Inferior parietal cortex (tissue), 1 donor: Measurements from ENCODE around the gene GOSR2.
"Not testable (repeated sequence)": the region's sequence is repeated elsewhere in the genome, so short reads cannot be mapped to it uniquely, and the experiment has no call there.

ENCODE experiments used
- DNase-seq: peaks from one replicate; pipeline ENCODE4 v3.0.0-alpha.2; 2016; ENCODE audit errors: extremely low spot score

The GOSR2 gene

DNA sequence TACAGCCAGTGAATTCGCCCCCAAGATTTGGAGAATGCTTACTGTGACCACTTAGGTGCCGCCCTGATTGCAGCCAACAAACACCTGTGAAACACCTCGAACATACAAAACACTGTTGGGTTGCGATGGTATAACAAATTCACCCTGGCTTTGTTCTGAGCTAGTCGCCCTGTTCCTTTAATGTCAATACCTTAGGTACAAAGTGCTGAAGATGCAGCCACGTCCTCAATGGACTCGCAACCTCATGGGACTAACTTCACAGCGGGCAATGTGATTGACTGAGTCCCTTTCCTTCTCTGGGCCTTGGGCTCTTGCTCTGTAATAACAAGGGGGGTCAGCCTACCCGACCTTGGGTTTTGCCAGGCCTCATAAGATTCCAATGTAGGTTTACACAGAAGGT lies 28.9 kb upstream of the GOSR2 start:
- DNase-seq: no peak

DNA sequence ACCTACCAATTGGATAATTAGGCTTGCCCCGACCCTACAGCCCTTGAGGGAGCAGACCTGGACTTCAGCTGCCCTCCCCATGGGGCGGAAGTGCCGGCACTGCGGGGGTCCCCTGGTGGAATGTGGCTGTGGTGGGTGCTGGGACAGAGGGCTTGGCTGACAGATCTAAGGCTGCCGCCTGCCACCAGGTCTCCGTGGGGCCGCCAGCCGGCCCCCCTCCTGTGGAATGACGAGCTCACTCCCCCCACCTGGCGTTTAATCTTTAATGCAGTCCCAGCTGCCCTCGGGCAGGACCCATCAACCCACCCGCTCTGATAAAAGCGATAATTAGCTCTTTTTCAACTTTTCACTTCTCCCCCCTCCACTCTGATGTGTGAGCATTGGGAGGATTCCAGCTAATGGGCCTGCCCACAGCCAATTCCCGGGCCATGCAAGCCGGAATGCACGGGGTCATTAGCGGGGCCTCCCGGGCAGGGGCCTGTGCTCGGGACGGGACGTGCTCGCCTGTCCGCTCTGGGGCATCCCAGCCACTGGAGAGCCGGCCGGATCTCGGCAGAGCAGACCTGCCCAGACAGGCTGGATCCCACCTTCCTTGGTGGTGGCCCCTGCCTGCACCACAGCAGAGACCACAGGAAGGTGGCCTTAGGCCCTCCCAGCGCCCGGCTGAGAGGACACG lies 28.3 kb upstream of the GOSR2 start:
- no peak for DNase-seq

DNA sequence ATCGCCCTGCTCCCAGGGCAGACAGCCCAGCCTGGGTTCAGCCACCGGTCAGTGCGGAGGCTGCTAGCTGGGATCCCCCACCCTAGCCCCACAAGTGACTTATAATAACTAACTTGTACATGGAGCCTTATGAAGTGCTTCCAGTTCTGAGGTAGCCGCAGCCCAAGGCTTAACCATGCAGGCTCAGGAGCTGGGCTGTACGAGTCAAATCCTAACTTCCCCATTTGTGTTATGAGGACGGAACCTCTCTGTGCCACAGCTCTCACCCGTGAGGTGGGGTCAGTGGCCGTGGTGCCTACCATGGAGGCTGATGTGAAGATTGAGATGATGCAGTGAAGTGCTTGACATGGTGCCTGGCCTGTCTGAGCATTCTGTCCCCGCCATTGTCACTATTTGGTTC lies 27.8 kb upstream of the GOSR2 start:
- no peak for DNase-seq

DNA sequence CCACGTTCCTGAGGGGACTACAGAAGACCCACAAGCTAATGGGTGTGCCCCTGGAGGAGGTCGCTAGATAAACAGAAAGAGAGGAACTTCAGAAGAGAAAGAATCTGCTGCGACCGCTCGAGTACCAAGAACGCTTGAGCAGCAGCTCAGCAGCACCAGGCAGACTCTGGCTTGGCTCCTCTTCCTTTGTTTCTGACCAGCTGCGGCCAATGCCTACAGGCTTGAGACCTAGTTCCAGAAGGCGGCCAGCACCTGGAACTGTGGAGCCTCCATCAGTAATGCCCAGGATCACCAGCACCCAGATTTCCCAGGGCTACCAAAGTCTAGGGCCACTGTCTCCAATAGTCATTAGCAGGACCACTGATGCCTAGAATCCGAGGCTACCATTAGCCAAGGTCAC lies 26.0 kb upstream of the GOSR2 start:
- DNase-seq: no peak

GRCh38 chr17:46898364-46898763 lies 24.6 kb upstream of the GOSR2 start:
- DNase-seq: no peak

GRCh38 chr17:46898860-46899259 lies 24.1 kb upstream of the GOSR2 start:
- no peak for DNase-seq

GRCh38 chr17:46901291-46901690 lies 21.7 kb upstream of the GOSR2 start:
- no peak for DNase-seq

- no peak for DNase-seq
These were observed 18.9 kb upstream of the GOSR2 start for GRCh38 chr17:46903762-46904672.

- no peak for DNase-seq
These were observed 14.8 kb upstream of the GOSR2 start for GRCh38 chr17:46908068-46908737.

GRCh38 chr17:46910179-46910927 lies 12.6 kb upstream of the GOSR2 start:
- DNase-seq: no peak

GRCh38 chr17:46911311-46911710 lies 11.6 kb upstream of the GOSR2 start:
- DNase-seq: no peak

DNA sequence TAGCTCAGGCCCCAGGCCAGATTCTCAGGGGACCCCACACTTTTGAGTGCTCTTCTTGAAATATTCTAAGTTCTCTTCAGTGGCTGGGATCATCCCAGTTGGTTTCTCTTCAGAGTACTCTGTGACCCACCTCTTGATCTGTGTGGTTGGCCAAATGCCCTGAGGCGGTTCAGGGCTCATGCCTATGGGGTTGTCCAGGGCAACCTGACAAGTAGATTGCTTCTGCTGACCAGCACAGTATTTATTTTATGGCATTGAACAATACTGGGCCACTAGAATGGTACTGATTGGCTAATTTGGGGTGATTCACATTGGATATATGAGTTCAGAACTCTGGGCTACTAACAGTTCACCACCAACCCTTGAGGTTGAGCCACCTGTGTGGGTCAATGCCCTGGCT lies 7.4 kb upstream of the GOSR2 start:
- DNase-seq: no peak

GRCh38 chr17:46916211-46916610 lies 6.7 kb upstream of the GOSR2 start:
- DNase-seq: no peak

- no peak for DNase-seq
These were observed 6.3 kb upstream of the GOSR2 start for GRCh38 chr17:46916623-46917022.

DNA sequence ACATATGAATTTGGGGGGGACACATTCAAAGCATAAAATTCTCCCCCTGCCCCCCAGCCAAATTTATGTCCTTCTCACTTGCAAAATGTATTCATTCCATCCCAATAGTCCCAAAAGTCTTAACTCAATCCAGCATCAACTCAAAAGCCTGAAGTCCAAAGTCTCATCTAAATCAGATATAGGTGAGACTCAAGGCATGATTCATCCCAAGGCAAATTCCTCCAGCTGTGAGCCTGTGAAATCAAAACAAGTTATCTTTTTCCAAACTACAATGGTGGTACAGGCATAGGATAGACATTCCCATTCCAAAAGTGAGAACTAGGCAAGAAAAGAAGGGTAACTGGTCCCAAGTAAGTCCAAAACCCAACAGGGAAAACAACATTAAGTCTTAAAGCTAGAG lies 5.9 kb upstream of the GOSR2 start:
- no peak for DNase-seq

DNA sequence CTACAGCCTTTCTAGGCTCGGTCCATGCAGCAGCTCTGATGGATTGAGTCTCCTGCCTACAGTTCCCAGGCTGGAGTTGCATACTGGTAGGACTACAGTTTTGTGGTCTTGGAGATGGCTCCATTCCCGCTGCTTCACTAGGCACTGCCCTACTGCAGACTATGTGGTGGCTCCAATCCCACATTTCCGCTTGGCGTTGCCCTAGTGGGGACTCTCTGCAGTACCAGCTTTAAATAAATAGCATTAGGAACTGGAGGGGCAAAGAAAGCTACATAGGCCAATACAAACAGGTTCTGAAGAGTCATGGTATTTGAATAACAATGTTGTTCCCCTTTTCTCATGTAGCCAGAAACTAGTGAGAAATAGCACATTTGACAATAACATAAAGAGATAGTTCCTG lies 5.4 kb upstream of the GOSR2 start:
- DNase-seq: no peak

- not testable (repeated sequence) for DNase-seq
These were observed 998 bp upstream of the GOSR2 start for GRCh38 chr17:46921962-46922361.

DNA sequence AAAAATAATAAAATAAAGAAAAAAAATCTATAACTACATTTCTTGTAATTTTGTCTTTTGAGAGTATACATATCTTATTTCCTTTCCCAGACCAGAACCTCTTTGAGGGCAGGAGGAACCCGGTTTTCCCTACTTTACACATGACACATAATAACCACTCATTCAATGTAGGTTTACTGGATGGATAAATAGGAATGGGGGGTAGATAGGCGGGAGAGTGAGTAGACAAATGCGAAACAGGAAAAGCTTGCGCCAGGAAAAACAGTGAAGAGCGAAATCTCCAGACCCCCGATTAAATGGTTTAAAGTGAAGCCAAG lies 515 bp upstream of the GOSR2 start:
- no peak for DNase-seq

GRCh38 chr17:46925185-46925868 lies 2.4 kb downstream of the GOSR2 start:
- DNase-seq: no peak

DNA sequence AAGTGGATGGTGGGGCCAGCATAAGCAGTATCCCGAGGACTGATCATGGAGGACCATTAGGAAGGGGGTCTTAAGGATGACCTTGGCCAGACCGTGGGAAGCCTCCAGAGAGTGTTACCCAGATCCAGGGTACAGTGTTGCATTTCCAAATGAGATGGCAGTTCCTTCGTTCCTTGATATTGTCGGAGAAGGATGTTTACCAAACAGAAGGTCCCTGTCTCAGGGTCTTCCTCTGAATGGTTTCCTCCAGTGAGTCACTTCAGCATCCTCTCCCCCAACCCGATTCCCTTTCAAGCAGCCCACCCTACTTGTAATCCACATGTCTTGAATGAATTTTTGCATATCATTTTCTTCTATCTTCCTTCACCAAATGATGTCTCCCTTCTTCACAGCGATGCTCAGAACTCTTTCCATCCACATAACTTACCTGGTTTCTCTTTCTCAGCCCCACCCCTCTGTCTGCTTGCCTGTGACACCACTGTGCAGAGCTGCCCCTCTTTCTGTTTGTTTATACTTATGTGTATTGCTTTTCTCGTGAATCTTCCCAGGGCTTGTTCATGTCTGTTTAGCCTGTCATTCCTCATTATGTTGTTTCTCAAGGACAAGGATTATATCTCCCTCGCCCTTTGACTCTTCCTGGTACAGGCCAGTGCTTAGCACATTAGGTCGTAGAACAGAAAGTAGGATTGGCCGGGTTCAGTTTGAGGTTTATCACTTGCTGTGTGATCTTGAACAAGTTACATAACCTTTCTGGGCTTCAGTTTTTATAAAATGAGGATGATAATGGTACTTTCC lies 5.7 kb downstream of the GOSR2 start:
- DNase-seq: no peak

DNA sequence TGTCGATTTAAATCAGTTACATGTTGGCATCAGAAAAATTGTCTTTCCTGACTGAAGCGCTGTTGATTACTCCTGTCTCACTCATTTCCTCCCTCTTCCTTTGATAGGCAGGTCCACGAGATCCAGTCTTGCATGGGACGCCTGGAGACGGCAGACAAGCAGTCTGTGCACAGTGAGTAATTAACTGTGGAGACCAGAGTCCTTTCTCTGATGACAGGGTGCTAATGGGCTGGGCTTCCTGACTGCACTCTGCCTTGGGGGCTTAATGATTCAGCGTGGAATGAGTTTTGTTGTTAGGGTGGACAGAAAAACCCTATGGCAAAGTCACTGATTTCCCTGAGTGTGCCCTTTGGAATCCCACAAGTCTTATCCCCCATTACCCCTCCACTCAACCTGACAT lies 6.5 kb downstream of the GOSR2 start:
- DNase-seq: no peak
